OCI-LY7 (cell line): ENCODE measurements around the gene TNFSF13. TPM values are rescaled to one million over a fixed set of nuclear protein-coding genes. Genes with fewer than 3 reads are reported as not detected.
A peak's percentile ranks its signal among the peaks of the same experiment; 100 is the strongest.

ENCODE experiments used
- BruUV-seq: library from RNA; stranded (reverse); fragments of 400-500 nt; replicated peaks from 2 replicates; lab custom pipeline; 2021; lab: Mats Ljungman, UMichigan
- CTCF ChIA-PET: fragments of 300-600 bp; sonication (Branson Sonifier 250); formaldehyde crosslinking; loops from one replicate; lab custom pipeline; 2022; ENCODE audit warnings: antibody characterized with exemption; ENCODE audit not compliant: unreplicated experiment; lab: Charles Lee
- POLR2A ChIA-PET: fragments of 300-600 bp; sonication (Branson Sonifier 250); formaldehyde crosslinking; loops from one replicate; lab custom pipeline; 2022; ENCODE audit warnings: antibody characterized with exemption; lab: Charles Lee
- DNase-seq: peaks from one replicate; pipeline ENCODE4 v3.0.0-alpha.2; 2015; ENCODE audit warnings: low spot score
- H2AFZ ChIP-seq: fragments of 200-600 bp; sonication (generic), shearing (Covaris generic); 2 replicates; pipeline ENCODE4 v1.6.1; 2014; ENCODE audit warnings: mild to moderate bottlenecking, antibody characterized with exemption, low read length, moderate library complexity
- H3K27ac ChIP-seq: fragments of 200-600 bp; sonication (generic); 2 replicates; pipeline ENCODE4 v1.5.1; 2014; ENCODE audit warnings: mixed run types, low read depth, mild to moderate bottlenecking, moderate library complexity, low read length, inconsistent platforms; ENCODE audit not compliant: poor library complexity, severe bottlenecking
- H3K36me3 ChIP-seq: fragments of 200-600 bp; sonication (generic); 2 replicates; pipeline ENCODE4 v1.6.1; 2014; ENCODE audit warnings: mild to moderate bottlenecking, antibody characterized with exemption, low read length, moderate library complexity, mixed read lengths; ENCODE audit not compliant: insufficient read depth
- H3K4me1 ChIP-seq: fragments of 200-600 bp; sonication (generic); 2 replicates; pipeline ENCODE4 v1.5.1; 2014; ENCODE audit warnings: mild to moderate bottlenecking, low read length; ENCODE audit not compliant: insufficient read depth, poor library complexity, severe bottlenecking
- H3K4me2 ChIP-seq: fragments of 200-600 bp; sonication (generic); 2 replicates; pipeline ENCODE4 v1.6.1; 2014; ENCODE audit warnings: mild to moderate bottlenecking, low read length
- H3K4me3 ChIP-seq: fragments of 200-600 bp; sonication (generic); 2 replicates; pipeline ENCODE4 v1.5.1; 2014; ENCODE audit warnings: mild to moderate bottlenecking, low read depth, low read length; ENCODE audit not compliant: poor library complexity, severe bottlenecking
- H3K79me2 ChIP-seq: fragments of 200-600 bp; sonication (generic); 2 replicates; pipeline ENCODE4 v1.6.1; 2016; ENCODE audit warnings: low read depth, mild to moderate bottlenecking, low read length, moderate library complexity, mixed read lengths; ENCODE audit not compliant: insufficient read depth
- H3K9me2 ChIP-seq: fragments of 200-600 bp; sonication (generic); 2 replicates; pipeline ENCODE4 v1.6.1; 2016; ENCODE audit warnings: mild to moderate bottlenecking, low read length, mixed read lengths; ENCODE audit not compliant: insufficient read depth
- H3K9me3 ChIP-seq: fragments of 200-600 bp; sonication (generic); 2 replicates; pipeline ENCODE4 v1.6.1; 2014; ENCODE audit warnings: mild to moderate bottlenecking, mixed run types, low read length, mixed read lengths
- H4K20me1 ChIP-seq: fragments of 200-600 bp; sonication (generic); 2 replicates; pipeline ENCODE4 v1.6.1; 2014; ENCODE audit warnings: mild to moderate bottlenecking, antibody characterized with exemption, low read length, moderate library complexity, mixed read lengths; ENCODE audit not compliant: insufficient read depth
- CTCF ChIP-seq: fragments of 200-600 bp; sonication (generic); conservative IDR thresholded peaks from 2 replicates; pipeline ENCODE4 v1.5.1; 2014; ENCODE audit warnings: mild to moderate bottlenecking, antibody characterized with exemption, low read length, moderate library complexity, mixed read lengths
- EZH2phosphoT487 ChIP-seq: fragments of 200-600 bp; sonication (generic); IDR thresholded peaks from 2 replicates; pipeline ENCODE4 v1.6.1; 2018; ENCODE audit warnings: low read depth, borderline replicate concordance, mild to moderate bottlenecking, mixed run types, antibody characterized with exemption, low read length, moderate library complexity, mixed read lengths
- intact Hi-C: fragments of 100-400 bp; cut with micrococcal nuclease; formaldehyde crosslinking; loops from one replicate; pipeline ENCODE4 v1.10.0; 2022; ENCODE audit not compliant: unreplicated experiment
- total RNA-seq, 2 experiments: library from RNA; depleted of rRNA in 1 of 2; stranded (reverse); fragments of >200 nt in 1 of 2; shearing (Covaris generic) in 1 of 2; gene quantifications; 2 replicates each; pipeline ENCODE4 v1.2.3, GENCODE V29; 2014 to 2022

Gene TNFSF13
- total RNA-seq, 2 experiments from 2014 or later = 0.98 to 6.0 TPM

- intact Hi-C loops = loop anchor here (1.0 to 2.0 kb wide), 5 partner anchors 12 to 204 kb away; partner anchors contain the start of gene POLR2A
- H3K79me2 ChIP-seq = peaks cover 31% of the 10 kb centered on the region; the same call in 1 of the 2 replicates
Measured at GRCh38 chr17:7560172-7561027, 1.9 kb downstream of the TNFSF13 start.

GRCh38 chr17:7561028-7561575 is 2.6 kb downstream of the TNFSF13 start:
- peaks cover 29% of the 10 kb centered on the region for H3K36me3 ChIP-seq
- TSS peak; percentile 87 for BruUV-seq
- TF ChIP-seq EZH2phosphoT487 (no peak), CTCF (peak; percentile 74)
- H3K27ac ChIP-seq = peak overlapping the region; percentile 80
- peaks cover 47% of the 10 kb centered on the region for H3K4me1 ChIP-seq
- ChIA-PET POLR2A (interaction anchor here (0.6 to 1.5 kb wide), 11 partner anchors 13 to 685 kb away, joined by 3 to 9 read pairs (median 3); partner anchors contain the start of genes TMEM102 and TNFSF12), CTCF (interaction anchor here (0.6 to 2.3 kb wide), 7 partner anchors 47 to 206 kb away, joined by 3 to 18 read pairs (median 3); partner anchors contain the start of genes TMEM95 and WRAP53)
- H3K4me3 ChIP-seq = peak overlapping the region; percentile 94
- DNase-seq = peak; percentile 88
- no peaks in the 10 kb centered on the region for H3K9me3 ChIP-seq
- peak overlapping the region; percentile 77 for H2AFZ ChIP-seq
- H3K4me2 ChIP-seq = peak overlapping the region; percentile 74
- H4K20me1 ChIP-seq = no peaks in the 10 kb centered on the region
- H3K79me2 ChIP-seq = peaks cover 31% of the 10 kb centered on the region; the same call in 1 of the 2 replicates
- intact Hi-C loops = loop anchor here (1.0 to 2.0 kb wide), 5 partner anchors 11 to 205 kb away; partner anchors contain the start of gene POLR2A
- H3K9me2 ChIP-seq = no peaks in the 10 kb centered on the region

More at GRCh38 chr17:7560172-7561027, 1.9 kb downstream of the TNFSF13 start:
- Histone ChIP-seq H3K36me3 (peaks cover 22% of the 10 kb centered on the region), H4K20me1 (no peaks in the 10 kb centered on the region), H3K9me3 (no peaks in the 10 kb centered on the region), H3K4me2 (peak overlapping the region; percentile 74), H3K4me3 (peak overlapping the region; percentile 94), H2AFZ (no peak overlapping the region; the same call in 1 of the 2 replicates), H3K27ac (peak overlapping the region; percentile 80), H3K4me1 (peaks cover 47% of the 10 kb centered on the region), H3K9me2 (no peaks in the 10 kb centered on the region)
- no peak; the same call in 1 of the 2 replicates for TF ChIP-seq CTCF
- no peak for TF ChIP-seq EZH2phosphoT487
- BruUV-seq = no TSS peak
- POLR2A ChIA-PET = interaction anchor here (0.6 to 1.5 kb wide), 11 partner anchors 13 to 686 kb away, joined by 3 to 9 read pairs (median 3); partner anchors contain the start of genes TMEM102 and TNFSF12
- CTCF ChIA-PET = interaction anchor here (0.6 to 2.3 kb wide), 8 partner anchors 46 to 223 kb away, joined by 3 to 18 read pairs (median 3); partner anchors contain the start of genes TMEM95 and WRAP53
- DNase-seq = peak; percentile 81
